ENCODE data around the gene BCAM.
A peak's percentile ranks its signal among the peaks of the same experiment; 100 is the strongest.

BCAM gene

GRCh38 chr19:44794610-44795009 is 14.3 kb upstream of the BCAM start:
- no peak for DNase-seq

- no peak for DNase-seq
Observed at GRCh38 chr19:44795398-44795987, 13.4 kb upstream of the BCAM start.

GRCh38 chr19:44796701-44797115 is 12.2 kb upstream of the BCAM start:
- no peak for DNase-seq

- DNase-seq: no peak
Observed at GRCh38 chr19:44799627-44800346, 9.1 kb upstream of the BCAM start.

- DNase-seq: peak; percentile 78
Observed at GRCh38 chr19:44800461-44800860, 8.4 kb upstream of the BCAM start.

- no peak for DNase-seq
Observed at GRCh38 chr19:44803442-44804428, 5.2 kb upstream of the BCAM start.

- DNase-seq: no peak
Observed at GRCh38 chr19:44806291-44806690, 2.6 kb upstream of the BCAM start.

- no peak for DNase-seq
Observed at GRCh38 chr19:44807162-44807561, 1.7 kb upstream of the BCAM start.

GRCh38 chr19:44807652-44808462 is 1.0 kb upstream of the BCAM start:
- DNase-seq: no peak

GRCh38 chr19:44809577-44810233 is 802 bp downstream of the BCAM start:
- DNase-seq: no peak

- no peak for DNase-seq
Observed at GRCh38 chr19:44810234-44811121, 1.6 kb downstream of the BCAM start.

- no peak for DNase-seq
Observed at GRCh38 chr19:44811122-44811419, 2.2 kb downstream of the BCAM start.

- DNase-seq: no peak
Observed at GRCh38 chr19:44812142-44812718, 3.3 kb downstream of the BCAM start.

GRCh38 chr19:44813070-44813840 is 4.4 kb downstream of the BCAM start:
- DNase-seq: no peak

GRCh38 chr19:44813841-44814470 is 5.1 kb downstream of the BCAM start:
- DNase-seq: no peak

- no peak for DNase-seq
Observed at GRCh38 chr19:44814517-44814916, 5.6 kb downstream of the BCAM start.

- DNase-seq: no peak
Observed at GRCh38 chr19:44816301-44816700, 7.4 kb downstream of the BCAM start.

- DNase-seq: no peak
Observed at GRCh38 chr19:44817725-44818465, 9.0 kb downstream of the BCAM start.

All from CD4-positive, alpha-beta T cell treated with Interleukin-10 for 1 hour (primary cell).